ENCODE results near the gene CHI3L2.

The CHI3L2 gene

GRCh38 chr1:111247125-111247838 is 19.8 kb downstream of the CHI3L2 start:
- no peak for TF ChIP-seq SP1 (IDR thresholded peaks at IDR 0.05)
- no peak for TF ChIP-seq NFRKB (IDR thresholded peaks at IDR 0.05)
- no peak for TF ChIP-seq HDGF (IDR thresholded peaks at IDR 0.05; ENCODE audit: borderline replicate concordance)
- TF ChIP-seq PKNOX1 (IDR thresholded peaks at IDR 0.05): no peak
- no peak for TF ChIP-seq LEF1 (IDR thresholded peaks at IDR 0.05; ENCODE audit: borderline replicate concordance)
- no peak for TF ChIP-seq CTBP1 (IDR thresholded peaks at IDR 0.05; ENCODE audit: borderline replicate concordance)
- no peak for TF ChIP-seq ARNT (IDR thresholded peaks at IDR 0.05)
- ChIA-PET POLR2A (no interaction called here), CTCF (no interaction called here)
- no peak for DNase-seq (ENCODE audit: extremely low spot score)

- POLR2A ChIA-PET: no interaction called here
- CTCF ChIA-PET: interaction anchor here (1.5 kb wide), 1 partner anchor 26 kb away, joined by 3 read pairs; no protein-coding TSS in a partner anchor
- no peak for DNase-seq (ENCODE audit: extremely low spot score)
- TF ChIP-seq NFRKB (IDR thresholded peaks at IDR 0.05) (no peak), FOXA1 (IDR thresholded peaks at IDR 0.05) (no peak), PKNOX1 (IDR thresholded peaks at IDR 0.05) (no peak), FOXK2 (IDR thresholded peaks at IDR 0.05) (no peak), ARNT (IDR thresholded peaks at IDR 0.05) (no peak), LEF1 (IDR thresholded peaks at IDR 0.05; ENCODE audit: borderline replicate concordance) (no peak), FOXM1 (IDR thresholded peaks at IDR 0.05; ENCODE audit: borderline replicate concordance) (no peak)
These were observed 22.4 kb downstream of the CHI3L2 start for GRCh38 chr1:111249960-111250359.

- POLR2A ChIA-PET: no interaction called here
- TF ChIP-seq HDGF (IDR thresholded peaks at IDR 0.05; ENCODE audit: borderline replicate concordance): no peak
- no peak for TF ChIP-seq SP1 (IDR thresholded peaks at IDR 0.05)
- no peak for TF ChIP-seq L3MBTL2 (conservative IDR thresholded peaks at IDR 0.05)
- no peak for TF ChIP-seq TARDBP (IDR thresholded peaks at IDR 0.05)
- no peak for TF ChIP-seq FOXA1 (IDR thresholded peaks at IDR 0.05)
- TF ChIP-seq NFRKB (IDR thresholded peaks at IDR 0.05): no peak
- TF ChIP-seq CTBP1 (IDR thresholded peaks at IDR 0.05; ENCODE audit: borderline replicate concordance): no peak
- no peak for TF ChIP-seq PKNOX1 (IDR thresholded peaks at IDR 0.05)
- TF ChIP-seq BHLHE40 (IDR thresholded peaks at IDR 0.05; ENCODE audit: borderline replicate concordance): no peak
- TF ChIP-seq ARNT (IDR thresholded peaks at IDR 0.05): no peak
- TF ChIP-seq ELF4 (IDR thresholded peaks at IDR 0.05): no peak
- TF ChIP-seq SUZ12 (IDR thresholded peaks at IDR 0.05): no peak
- no peak for DNase-seq (ENCODE audit: extremely low spot score)
- CTCF ChIA-PET: no interaction called here
These were observed 24.1 kb downstream of the CHI3L2 start for GRCh38 chr1:111251570-111251969.

- DNase-seq (ENCODE audit: extremely low spot score): no peak
- ChIA-PET CTCF (no interaction called here), POLR2A (no interaction called here)
- TF ChIP-seq FOXK2 (IDR thresholded peaks at IDR 0.05): no peak
- TF ChIP-seq LEF1 (IDR thresholded peaks at IDR 0.05; ENCODE audit: borderline replicate concordance): no peak
- TF ChIP-seq TARDBP (IDR thresholded peaks at IDR 0.05): no peak
- TF ChIP-seq ZNF384 (IDR thresholded peaks at IDR 0.05): no peak
- TF ChIP-seq SUZ12 (IDR thresholded peaks at IDR 0.05): no peak
- TF ChIP-seq ELF4 (IDR thresholded peaks at IDR 0.05): no peak
- no peak for TF ChIP-seq FOXM1 (IDR thresholded peaks at IDR 0.05; ENCODE audit: borderline replicate concordance)
- no peak for TF ChIP-seq ARNT (IDR thresholded peaks at IDR 0.05)
These were observed 25.3 kb downstream of the CHI3L2 start for GRCh38 chr1:111252786-111253185.

- ChIA-PET CTCF (no interaction called here), POLR2A (no interaction called here)
- no peak for DNase-seq (ENCODE audit: extremely low spot score)
These were observed 26.4 kb downstream of the CHI3L2 start for GRCh38 chr1:111253876-111254275.

More at GRCh38 chr1:111253876-111254275, 26.4 kb downstream of the CHI3L2 start:
- no peak for TF ChIP-seq NFRKB (IDR thresholded peaks at IDR 0.05)
- no peak for TF ChIP-seq FOXK2 (IDR thresholded peaks at IDR 0.05)
- TF ChIP-seq ZNF384 (IDR thresholded peaks at IDR 0.05): no peak
- no peak for TF ChIP-seq FOXA1 (IDR thresholded peaks at IDR 0.05)
- TF ChIP-seq ARNT (IDR thresholded peaks at IDR 0.05): no peak
- TF ChIP-seq L3MBTL2 (conservative IDR thresholded peaks at IDR 0.05): no peak
- TF ChIP-seq FOXM1 (IDR thresholded peaks at IDR 0.05; ENCODE audit: borderline replicate concordance): no peak
- no peak for TF ChIP-seq TARDBP (IDR thresholded peaks at IDR 0.05)
- TF ChIP-seq BHLHE40 (IDR thresholded peaks at IDR 0.05; ENCODE audit: borderline replicate concordance): no peak
- TF ChIP-seq PKNOX1 (IDR thresholded peaks at IDR 0.05): no peak
- TF ChIP-seq LEF1 (IDR thresholded peaks at IDR 0.05; ENCODE audit: borderline replicate concordance): no peak
- TF ChIP-seq CTBP1 (IDR thresholded peaks at IDR 0.05; ENCODE audit: borderline replicate concordance): no peak
- no peak for TF ChIP-seq SP1 (IDR thresholded peaks at IDR 0.05)
- no peak for TF ChIP-seq ELF4 (IDR thresholded peaks at IDR 0.05)
- no peak for TF ChIP-seq HDGF (IDR thresholded peaks at IDR 0.05; ENCODE audit: borderline replicate concordance)
- TF ChIP-seq SUZ12 (IDR thresholded peaks at IDR 0.05): no peak
